NCI-H69 (cell line): ENCODE measurements around the gene EGFR.
A peak's percentile ranks its signal among the peaks of the same experiment; 100 is the strongest.

Experiments
- DNase-seq: peaks from one replicate; lab custom pipeline; 2025; lab: John Stamatoyannopoulos, UW

Gene EGFR

DNA sequence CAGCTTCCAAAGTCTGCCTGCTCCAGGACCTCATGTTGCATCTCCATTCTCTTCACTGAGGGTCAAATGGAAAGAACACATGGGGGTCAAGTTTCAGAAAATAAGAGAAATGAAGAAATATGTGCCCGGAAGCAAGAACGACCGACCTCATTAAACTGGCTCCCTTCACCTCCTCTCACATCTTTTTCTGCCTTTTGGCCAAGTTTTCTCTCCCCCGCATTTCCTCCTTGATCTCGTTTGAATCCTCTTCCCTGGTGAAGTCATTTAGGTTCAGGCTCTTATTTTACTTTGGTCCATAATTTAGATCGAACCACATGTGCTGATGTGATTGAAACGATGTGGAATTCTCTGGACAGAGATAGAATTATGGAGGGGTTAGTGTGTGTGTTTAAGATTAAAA lies 44.2 kb downstream of the EGFR start:
- no peak for DNase-seq

DNA sequence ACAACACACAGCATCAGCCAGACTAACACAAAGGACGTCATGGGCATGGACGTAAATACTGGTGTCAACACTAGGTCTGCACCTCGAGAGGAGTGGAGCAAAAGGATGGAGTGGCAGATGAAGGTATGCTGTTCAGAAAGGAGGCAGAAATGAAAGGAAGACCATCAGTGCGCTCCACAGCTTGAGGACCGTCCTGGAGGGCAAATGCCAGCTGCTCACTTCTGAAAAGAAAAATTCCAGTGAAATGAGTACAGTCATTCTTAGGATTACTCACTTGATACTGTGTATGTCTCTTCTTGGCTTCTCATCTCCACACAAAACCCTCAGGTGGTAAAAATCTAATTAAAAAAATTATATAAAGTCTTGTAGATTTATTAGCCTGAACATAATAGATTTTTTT lies 44.8 kb downstream of the EGFR start:
- DNase-seq, result no peak

- peak; percentile 9 for DNase-seq
These were observed 46.3 kb downstream of the EGFR start for GRCh38 chr7:55065079-55065478.

DNA sequence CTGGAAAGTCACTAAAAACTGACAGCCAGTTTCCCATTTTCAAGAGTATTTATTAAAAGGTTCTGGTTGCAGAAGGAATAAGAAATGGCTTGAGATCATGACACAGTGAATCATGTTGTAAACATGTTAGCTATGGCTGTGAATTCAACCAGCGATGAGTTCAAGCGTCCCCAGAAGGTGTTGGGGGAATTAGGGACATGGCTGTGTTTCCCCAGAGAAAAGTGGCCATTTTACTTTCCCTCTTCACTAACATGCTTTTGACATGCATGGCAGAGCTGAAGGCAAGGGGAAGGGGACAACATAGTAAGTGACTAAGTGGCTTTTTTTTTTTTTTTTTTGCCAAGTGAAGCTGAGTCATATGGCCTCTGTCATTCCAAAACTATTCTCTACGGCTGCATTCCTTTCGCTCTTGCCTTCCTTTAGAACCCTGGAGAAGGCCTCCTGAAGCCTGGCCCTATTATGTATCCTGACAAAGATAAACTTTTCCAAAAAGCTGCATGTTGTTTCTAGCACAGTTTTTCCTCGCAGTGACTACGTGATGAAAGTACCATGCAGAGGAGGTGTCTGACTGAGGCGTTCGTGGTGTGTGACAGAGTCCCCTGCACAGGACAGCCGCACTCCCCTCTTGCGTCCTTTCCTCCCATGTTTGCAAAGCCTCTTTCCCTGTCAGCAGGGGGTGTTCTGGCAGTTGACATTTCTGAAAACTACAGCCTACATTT lies 46.9 kb downstream of the EGFR start:
- DNase-seq, result no peak

GRCh38 chr7:55066524-55066923 lies 47.7 kb downstream of the EGFR start:
- DNase-seq, result no peak

DNA sequence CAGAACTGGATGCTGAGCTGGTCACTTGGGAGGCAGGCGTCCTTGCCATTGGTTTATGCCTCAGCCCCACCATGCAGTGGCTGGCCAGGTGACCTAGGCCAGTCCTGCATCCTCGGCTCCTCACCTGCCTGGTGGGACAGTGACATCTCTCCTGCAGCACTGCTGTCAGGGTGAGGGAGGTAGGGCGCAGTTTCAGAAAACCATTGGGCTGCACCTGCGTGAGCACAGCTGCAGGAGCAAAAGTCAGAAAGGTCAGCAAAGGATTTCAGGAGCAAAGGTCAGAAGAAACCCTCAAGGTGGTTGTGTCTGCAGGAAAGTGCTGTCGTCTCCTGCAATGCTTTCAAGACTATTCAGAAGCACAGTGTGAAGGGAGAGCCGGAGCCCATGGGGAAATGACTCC lies 48.1 kb downstream of the EGFR start:
- no peak for DNase-seq

DNA sequence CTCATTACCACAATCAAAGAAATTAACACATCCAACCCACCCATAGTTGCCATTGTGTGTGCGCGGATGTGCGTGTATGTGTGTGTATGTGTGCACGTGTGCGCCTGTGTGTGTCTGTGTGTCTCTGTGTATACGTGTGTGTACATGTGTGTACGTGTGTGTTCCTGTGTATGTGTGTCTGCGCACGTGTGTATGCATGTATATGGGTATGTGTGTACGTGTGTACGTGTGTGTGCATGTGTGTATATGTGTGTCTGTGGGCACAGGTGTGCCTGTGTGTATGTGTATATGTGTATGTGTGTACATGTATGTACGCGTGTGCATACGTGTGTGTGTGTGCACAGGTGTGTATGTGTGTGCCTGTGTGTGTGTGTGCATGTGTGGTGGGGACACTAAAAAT lies 48.9 kb downstream of the EGFR start:
- no peak for DNase-seq

GRCh38 chr7:55069271-55069792 lies 50.5 kb downstream of the EGFR start:
- DNase-seq, result no peak

DNA sequence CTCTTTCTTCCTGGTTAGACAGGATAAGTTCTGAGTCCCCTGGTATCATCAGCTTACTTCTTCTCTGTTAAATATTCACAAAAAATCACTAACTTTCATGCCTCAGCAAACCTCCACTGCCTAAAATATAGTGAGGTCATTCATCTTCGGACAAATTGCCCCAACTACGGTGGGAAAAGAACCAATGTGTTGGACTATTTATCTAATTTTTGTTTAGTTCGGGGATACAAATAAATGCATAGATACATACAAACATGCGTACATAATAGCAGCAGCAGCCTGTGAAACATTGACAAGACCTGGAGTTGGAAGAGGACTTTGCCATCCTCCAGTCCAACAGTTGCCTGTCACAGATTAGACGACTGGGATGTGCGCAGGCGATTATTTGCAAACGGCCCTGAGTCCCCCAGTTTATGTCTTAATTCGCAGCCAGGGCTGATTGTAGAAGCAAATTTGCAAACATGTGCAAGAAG lies 51.5 kb downstream of the EGFR start:
- no peak for DNase-seq

DNA sequence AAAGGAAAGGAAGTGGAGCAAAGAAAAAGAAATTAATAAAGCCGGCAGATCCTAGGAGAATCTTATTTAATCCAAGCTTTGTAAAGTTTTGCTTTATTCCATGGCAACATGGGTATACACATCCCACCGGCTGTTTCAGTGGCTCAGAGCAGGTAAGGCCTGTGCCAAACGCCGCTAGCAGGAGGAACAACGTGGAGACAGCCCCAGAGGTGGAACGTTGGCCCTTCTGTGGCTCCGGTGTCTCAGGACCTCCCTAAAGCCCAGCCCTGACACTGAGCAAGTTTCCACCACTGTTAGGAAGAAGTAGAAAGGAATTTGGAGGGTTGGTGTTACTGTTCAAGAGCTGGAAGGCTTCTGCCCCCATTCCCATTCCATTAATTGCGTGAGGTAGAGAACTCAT lies 52.0 kb downstream of the EGFR start:
- no peak for DNase-seq

- DNase-seq, result no peak
These were observed 52.8 kb downstream of the EGFR start for GRCh38 chr7:55071411-55072175.

DNA sequence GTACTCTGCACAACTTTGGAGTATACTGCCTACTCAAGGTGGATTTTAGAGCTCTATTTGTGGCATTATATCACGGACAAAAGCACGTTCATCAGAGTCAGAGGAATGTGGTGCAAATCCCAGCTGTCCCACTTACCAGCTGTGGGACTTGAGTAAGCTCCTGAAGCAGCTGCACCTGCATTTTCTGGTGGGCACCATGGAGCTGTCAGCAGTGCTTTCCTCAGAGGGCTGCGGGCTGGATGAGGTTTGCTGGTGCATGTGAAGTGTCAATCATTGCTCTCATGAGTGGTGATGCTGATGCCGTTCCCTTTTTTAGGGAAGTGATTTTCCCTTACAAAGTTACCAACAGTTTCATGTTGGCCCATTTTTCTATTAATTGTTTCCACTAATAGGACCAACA lies 53.4 kb downstream of the EGFR start:
- DNase-seq, result no peak

DNA sequence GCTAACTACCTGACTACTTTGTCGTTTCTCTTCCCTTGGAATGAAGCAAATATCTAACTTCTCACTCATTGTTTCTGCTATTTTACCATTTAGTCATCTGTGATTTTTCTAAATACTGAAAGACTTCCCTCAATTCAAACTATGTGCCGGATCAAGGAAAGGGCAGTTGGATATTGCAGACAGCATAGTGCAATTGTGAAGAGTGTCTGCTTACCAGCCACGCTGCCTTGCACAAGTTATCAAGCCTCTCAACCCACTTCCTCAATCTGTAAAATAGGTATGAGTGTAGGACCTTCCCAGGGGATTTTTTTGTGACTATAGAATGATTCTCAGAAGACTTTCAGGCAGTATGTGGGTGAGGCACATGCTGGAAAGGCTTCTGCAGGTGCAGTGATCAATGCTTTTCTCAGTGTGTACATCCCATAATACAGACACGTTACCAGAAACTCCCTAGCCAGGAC lies 54.3 kb downstream of the EGFR start:
- no peak for DNase-seq

GRCh38 chr7:55073976-55074528 lies 55.2 kb downstream of the EGFR start:
- DNase-seq, result peak; percentile 81

DNA sequence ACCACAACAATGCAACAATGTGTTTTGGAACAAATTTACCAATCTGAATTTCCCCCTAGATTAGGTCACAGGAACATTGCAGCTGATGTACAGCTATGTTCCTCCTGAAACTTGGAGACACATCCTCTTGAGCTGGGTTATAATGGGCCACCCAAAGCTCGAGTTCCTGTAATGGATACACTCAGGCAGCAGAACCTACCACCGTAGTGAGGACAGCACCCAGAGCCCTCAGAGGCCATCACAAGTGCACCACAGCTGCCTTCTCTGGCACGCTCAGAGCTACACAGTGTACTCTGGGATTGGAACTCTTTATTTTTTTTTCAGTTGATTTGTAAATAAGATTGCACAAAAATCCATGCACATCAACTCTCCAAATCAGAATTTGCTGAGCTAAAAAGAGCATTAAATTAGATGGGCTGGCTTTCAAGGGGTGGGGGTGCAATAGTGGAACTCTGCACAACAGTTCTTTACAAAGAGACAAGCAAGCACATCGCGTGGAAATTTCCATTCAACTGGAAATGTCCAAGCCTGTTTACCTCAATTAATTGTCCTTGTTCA lies 56.7 kb downstream of the EGFR start:
- DNase-seq, result no peak

DNA sequence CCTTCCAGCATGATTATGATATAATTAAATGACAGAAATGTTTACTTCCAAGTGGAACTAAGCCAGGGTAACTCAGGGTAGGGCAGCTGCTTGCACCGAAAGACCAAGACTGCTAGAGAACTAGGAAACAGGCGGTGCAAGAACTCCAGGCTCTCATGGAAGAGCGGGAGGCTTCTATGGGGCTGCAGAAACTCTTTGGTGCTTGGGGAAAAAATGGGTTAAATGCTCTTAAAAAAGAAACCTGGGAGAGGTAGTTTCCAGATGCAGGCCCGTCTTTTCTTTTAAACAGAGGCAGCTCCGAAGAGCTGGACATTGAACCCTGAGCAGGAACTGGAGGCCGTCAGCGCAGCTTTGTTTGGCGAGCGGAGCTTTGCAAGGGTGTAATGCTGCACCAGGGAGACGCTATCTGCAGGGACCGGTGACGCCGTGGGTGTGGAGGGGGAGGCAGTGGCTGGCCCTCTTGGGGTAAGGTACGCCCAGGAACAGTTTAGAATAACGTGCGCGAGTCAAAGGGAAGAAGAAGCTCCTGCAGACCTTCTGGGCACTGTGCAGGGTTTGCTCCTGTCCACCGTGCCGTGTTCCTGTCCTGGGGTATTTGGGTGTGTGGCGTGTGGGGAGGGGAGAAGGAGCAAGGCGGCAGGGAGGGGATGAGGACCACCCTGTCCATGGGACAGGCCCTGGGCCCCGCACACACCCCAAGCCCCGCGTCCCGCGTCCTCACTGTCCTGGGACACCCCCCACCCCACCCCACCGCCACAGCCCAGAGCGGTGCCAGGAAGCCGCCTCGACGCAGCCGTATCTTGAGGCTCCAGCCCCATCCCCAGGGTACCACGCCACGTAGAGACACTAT lies 59.0 kb downstream of the EGFR start:
- DNase-seq, result no peak

- DNase-seq, result no peak
These were observed 59.9 kb downstream of the EGFR start for GRCh38 chr7:55078465-55079372.

GRCh38 chr7:55080000-55080623 lies 61.3 kb downstream of the EGFR start:
- no peak for DNase-seq

GRCh38 chr7:55081068-55081467 lies 62.3 kb downstream of the EGFR start:
- no peak for DNase-seq
